Measurements from ENCODE around the gene EXOC3L4.
A peak's percentile ranks its signal among the peaks of the same experiment; 100 is the strongest.

EXOC3L4 gene

GRCh38 chr14:103128631-103129300 is 34.2 kb downstream of the EXOC3L4 start:
- Histone ChIP-seq H2BK120ac (ENCODE audit: low read depth, low read length) (no peak overlapping the region), H3K4me2 (ENCODE audit: low read length, poor library complexity, severe bottlenecking) (no peak overlapping the region), H2AK5ac (ENCODE audit: low read length, severe bottlenecking) (peak overlapping the region; percentile 95), H3K4ac (ENCODE audit: low read depth in 1 of 2, low read length in 2 of 2) (no peak overlapping the region), H3K27me3 (ENCODE audit: control insufficient read depth in 1 of 2, insufficient read depth in 1 of 2, low read length in 2 of 2) (no peaks in the 10 kb centered on the region), H2BK5ac (ENCODE audit: low read depth, low read length, poor library complexity, severe bottlenecking) (no peak overlapping the region), H3K27ac (ENCODE audit: low read length, poor library complexity, severe bottlenecking) (peak overlapping the region; percentile 25), H3K4me3 (ENCODE audit: insufficient read depth in 1 of 2, low read depth in 1 of 2, low read length in 2 of 2) (no peak overlapping the region), H3K9ac (ENCODE audit: low read length) (no peak overlapping the region), H4K8ac (ENCODE audit: low read length) (no peak overlapping the region), H3K79me1 (replicated peaks; ENCODE audit: low read length, poor library complexity, severe bottlenecking) (peaks cover 16% of the 10 kb centered on the region), H4K91ac (ENCODE audit: low read length) (no peak overlapping the region), H2BK15ac (ENCODE audit: low read depth, poor library complexity, severe bottlenecking) (peak overlapping the region; percentile 60), H3K4me1 (ENCODE audit: control insufficient read depth, insufficient read depth, low read depth, low read length) (peaks cover 96% of the 10 kb centered on the region), H3K9me3 (ENCODE audit: control insufficient read depth, low read length) (no peaks in the 10 kb centered on the region), H3K18ac (ENCODE audit: low read depth in 1 of 2, low read length in 2 of 2) (no peak overlapping the region), H2BK12ac (ENCODE audit: low read length in 2 of 2) (no peak overlapping the region), H3K23ac (ENCODE audit: low read length in 2 of 2) (no peak overlapping the region), H3K36me3 (ENCODE audit: control insufficient read depth in 1 of 2, insufficient read depth in 2 of 2, low read depth in 1 of 2, low read length in 2 of 2) (peaks cover 63 to 64% of the 10 kb centered on the region in 2 experiments), H2AFZ (ENCODE audit: low read depth, low read length) (no peak overlapping the region), H3K14ac (ENCODE audit: low read length in 2 of 2) (no peak overlapping the region)
- DNase-seq, result no peak
- whole genome bisulfite sequencing, result 88% methylated on average over 13 of the region's 13 CpGs

DNA sequence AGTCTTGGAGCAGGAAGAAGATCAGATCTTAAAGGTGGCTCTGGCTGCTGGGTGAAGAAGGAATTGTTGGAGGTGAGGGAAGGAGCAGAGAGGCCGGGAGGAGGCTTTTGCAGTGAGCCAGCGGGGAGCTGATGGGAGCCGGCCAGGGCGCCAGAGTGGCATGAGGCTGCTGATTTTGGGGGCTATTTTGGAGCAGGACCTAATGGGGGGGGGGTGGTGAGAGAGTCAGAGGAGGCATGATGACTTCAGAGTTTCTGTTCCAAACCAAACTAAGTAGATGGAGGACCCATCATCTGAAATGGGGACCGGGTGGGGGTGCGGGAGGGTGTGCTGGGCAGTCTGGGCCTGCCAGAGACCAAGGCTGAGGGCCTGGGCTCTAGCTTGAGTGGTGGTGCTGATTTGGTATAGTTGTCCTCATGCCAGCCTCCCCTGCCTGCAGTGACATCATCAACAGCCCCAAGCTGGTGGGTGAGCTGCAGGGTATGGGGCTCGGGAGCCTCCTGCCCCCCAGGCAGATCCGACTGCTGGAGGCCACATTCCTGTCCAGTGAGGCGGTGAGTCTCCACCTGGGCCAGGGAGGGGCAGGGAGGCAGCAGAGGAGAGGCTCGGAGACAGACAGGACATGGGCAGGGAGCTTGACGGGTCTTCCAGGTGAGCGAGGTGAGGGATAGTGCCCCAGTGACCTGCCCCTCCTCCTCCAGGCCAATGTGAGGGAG is 34.9 kb downstream of the EXOC3L4 start:
- peaks cover 69 to 71% of the 10 kb centered on the region in 2 experiments for H3K36me3 ChIP-seq (ENCODE audit: control insufficient read depth in 1 of 2, insufficient read depth in 2 of 2, low read depth in 1 of 2, low read length in 2 of 2)
- peak overlapping the region; percentile 28 for H3K27ac ChIP-seq (ENCODE audit: low read length, poor library complexity, severe bottlenecking)
- H3K4me1 ChIP-seq (ENCODE audit: control insufficient read depth, insufficient read depth, low read depth, low read length), result peaks cover 89% of the 10 kb centered on the region
- H3K27me3 ChIP-seq (ENCODE audit: control insufficient read depth in 1 of 2, insufficient read depth in 1 of 2, low read length in 2 of 2), result no peaks in the 10 kb centered on the region
- no peak overlapping the region for H3K4ac ChIP-seq (ENCODE audit: low read depth in 1 of 2, low read length in 2 of 2)
- H3K79me1 ChIP-seq (replicated peaks; ENCODE audit: low read length, poor library complexity, severe bottlenecking), result peaks cover 16% of the 10 kb centered on the region
- 89% methylated on average over 12 of the region's 12 CpGs for WGBS
- H2BK12ac ChIP-seq (ENCODE audit: low read length in 2 of 2), result no peak overlapping the region
- no peak overlapping the region for H3K18ac ChIP-seq (ENCODE audit: low read depth in 1 of 2, low read length in 2 of 2)
- H2BK15ac ChIP-seq (ENCODE audit: low read depth, poor library complexity, severe bottlenecking), result no peak overlapping the region
- H3K9ac ChIP-seq (ENCODE audit: low read length), result no peak overlapping the region
- no peak overlapping the region for H3K4me2 ChIP-seq (ENCODE audit: low read length, poor library complexity, severe bottlenecking)
- no peak overlapping the region for H3K4me3 ChIP-seq (ENCODE audit: insufficient read depth in 1 of 2, low read depth in 1 of 2, low read length in 2 of 2)
- no peak for DNase-seq
- no peak overlapping the region for H3K23ac ChIP-seq (ENCODE audit: low read length in 2 of 2)
- no peak overlapping the region for H4K8ac ChIP-seq (ENCODE audit: low read length)
- peak overlapping the region; percentile 47 for H4K91ac ChIP-seq (ENCODE audit: low read length)
- H2BK120ac ChIP-seq (ENCODE audit: low read depth, low read length), result no peak overlapping the region
- no peaks in the 10 kb centered on the region for H3K9me3 ChIP-seq (ENCODE audit: control insufficient read depth, low read length)
- H2AFZ ChIP-seq (ENCODE audit: low read depth, low read length), result no peak overlapping the region
- H2BK5ac ChIP-seq (ENCODE audit: low read depth, low read length, poor library complexity, severe bottlenecking), result no peak overlapping the region
- no peak overlapping the region for H3K14ac ChIP-seq (ENCODE audit: low read length in 2 of 2)
- H2AK5ac ChIP-seq (ENCODE audit: low read length, severe bottlenecking), result peak overlapping the region; percentile 95

- Histone ChIP-seq H3K4me2 (ENCODE audit: low read length, poor library complexity, severe bottlenecking) (no peak overlapping the region), H3K27ac (ENCODE audit: low read length, poor library complexity, severe bottlenecking) (peak overlapping the region; percentile 85), H3K9me3 (ENCODE audit: control insufficient read depth, low read length) (no peaks in the 10 kb centered on the region), H4K91ac (ENCODE audit: low read length) (no peak overlapping the region), H3K23ac (ENCODE audit: low read length in 2 of 2) (no peak overlapping the region), H2AK5ac (ENCODE audit: low read length, severe bottlenecking) (peak overlapping the region; percentile 93), H2BK15ac (ENCODE audit: low read depth, poor library complexity, severe bottlenecking) (no peak overlapping the region), H2BK120ac (ENCODE audit: low read depth, low read length) (no peak overlapping the region), H3K4me3 (ENCODE audit: insufficient read depth in 1 of 2, low read depth in 1 of 2, low read length in 2 of 2) (no peak overlapping the region), H2AFZ (ENCODE audit: low read depth, low read length) (no peak overlapping the region), H3K27me3 (ENCODE audit: control insufficient read depth in 1 of 2, insufficient read depth in 1 of 2, low read length in 2 of 2) (no peaks in the 10 kb centered on the region), H2BK12ac (ENCODE audit: low read length in 2 of 2) (no peak overlapping the region), H2BK5ac (ENCODE audit: low read depth, low read length, poor library complexity, severe bottlenecking) (peak overlapping the region; percentile 84), H3K4ac (ENCODE audit: low read depth in 1 of 2, low read length in 2 of 2) (no peak overlapping the region), H3K4me1 (ENCODE audit: control insufficient read depth, insufficient read depth, low read depth, low read length) (peaks cover 86% of the 10 kb centered on the region), H3K36me3 (ENCODE audit: control insufficient read depth in 1 of 2, insufficient read depth in 2 of 2, low read depth in 1 of 2, low read length in 2 of 2) (peaks cover 76 to 78% of the 10 kb centered on the region in 2 experiments), H3K79me1 (replicated peaks; ENCODE audit: low read length, poor library complexity, severe bottlenecking) (peaks cover 15% of the 10 kb centered on the region), H3K14ac (ENCODE audit: low read length in 2 of 2) (no peak overlapping the region), H4K8ac (ENCODE audit: low read length) (no peak overlapping the region), H3K18ac (ENCODE audit: low read depth in 1 of 2, low read length in 2 of 2) (no peak overlapping the region), H3K9ac (ENCODE audit: low read length) (no peak overlapping the region)
- DNase-seq, result no peak
- 92% methylated on average over 25 of the region's 26 CpGs for WGBS
Measured at GRCh38 chr14:103130017-103130764, 35.7 kb downstream of the EXOC3L4 start.

DNA sequence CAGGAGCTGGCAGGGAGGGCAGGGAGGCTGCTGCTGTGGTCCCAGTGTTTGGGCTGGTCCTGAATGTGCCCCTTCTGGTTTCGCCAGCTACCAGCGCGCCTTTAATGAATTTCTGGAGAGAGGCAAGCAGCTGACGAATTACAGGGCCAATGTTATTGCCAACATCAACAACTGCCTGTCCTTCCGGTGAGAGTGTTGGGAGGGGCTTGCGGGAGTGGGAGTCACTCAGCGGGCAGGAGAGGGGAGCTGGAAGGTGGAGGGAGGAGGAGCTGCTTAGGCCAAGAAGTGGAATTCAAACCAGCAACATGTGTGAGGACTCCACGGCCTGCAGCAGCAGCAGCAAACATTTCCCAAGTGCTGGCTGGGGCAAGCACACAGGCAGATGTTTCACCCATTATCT is 36.4 kb downstream of the EXOC3L4 start:
- DNase-seq, result no peak
- Histone ChIP-seq H4K91ac (ENCODE audit: low read length) (no peak overlapping the region), H2AK5ac (ENCODE audit: low read length, severe bottlenecking) (peak overlapping the region; percentile 93), H2BK15ac (ENCODE audit: low read depth, poor library complexity, severe bottlenecking) (no peak overlapping the region), H3K9ac (ENCODE audit: low read length) (no peak overlapping the region), H3K4ac (ENCODE audit: low read depth in 1 of 2, low read length in 2 of 2) (no peak overlapping the region), H3K36me3 (ENCODE audit: control insufficient read depth in 1 of 2, insufficient read depth in 2 of 2, low read depth in 1 of 2, low read length in 2 of 2) (peaks cover 83 to 84% of the 10 kb centered on the region in 2 experiments), H2AFZ (ENCODE audit: low read depth, low read length) (no peak overlapping the region), H3K27ac (ENCODE audit: low read length, poor library complexity, severe bottlenecking) (peak overlapping the region; percentile 85), H3K79me1 (replicated peaks; ENCODE audit: low read length, poor library complexity, severe bottlenecking) (peaks cover 17% of the 10 kb centered on the region), H2BK120ac (ENCODE audit: low read depth, low read length) (no peak overlapping the region), H3K4me1 (ENCODE audit: control insufficient read depth, insufficient read depth, low read depth, low read length) (peaks cover 83% of the 10 kb centered on the region), H3K4me2 (ENCODE audit: low read length, poor library complexity, severe bottlenecking) (peak overlapping the region; percentile 10), H4K8ac (ENCODE audit: low read length) (no peak overlapping the region), H2BK5ac (ENCODE audit: low read depth, low read length, poor library complexity, severe bottlenecking) (peak overlapping the region; percentile 84), H3K14ac (ENCODE audit: low read length in 2 of 2) (no peak overlapping the region), H3K4me3 (ENCODE audit: insufficient read depth in 1 of 2, low read depth in 1 of 2, low read length in 2 of 2) (no peak overlapping the region), H3K27me3 (ENCODE audit: control insufficient read depth in 1 of 2, insufficient read depth in 1 of 2, low read length in 2 of 2) (no peaks in the 10 kb centered on the region), H3K18ac (ENCODE audit: low read depth in 1 of 2, low read length in 2 of 2) (no peak overlapping the region), H3K9me3 (ENCODE audit: control insufficient read depth, low read length) (no peaks in the 10 kb centered on the region), H2BK12ac (ENCODE audit: low read length in 2 of 2) (peak overlapping the region in 1 of 2 experiments; percentile 25), H3K23ac (ENCODE audit: low read length in 2 of 2) (no peak overlapping the region)
- 81% methylated on average over 8 of the region's 8 CpGs for WGBS

Measured in mesenchymal stem cell (in vitro differentiated cells and primary cell).